Measurements from ENCODE around the gene CSK.
"Not testable (repeated sequence)": the region's sequence is repeated elsewhere in the genome, so short reads cannot be mapped to it uniquely, and the experiment has no call there.

Gene CSK

GRCh38 chr15:74773329-74773728 is 8.6 kb upstream of the CSK start:
- DNase-seq = no peak

- DNase-seq = no peak
Measured at GRCh38 chr15:74773731-74774252, 8.1 kb upstream of the CSK start.

- no peak for DNase-seq
Measured at GRCh38 chr15:74775132-74775562, 6.7 kb upstream of the CSK start.

GRCh38 chr15:74775894-74776293 is 6.0 kb upstream of the CSK start:
- DNase-seq = no peak

- DNase-seq = peak; percentile 35
Measured at GRCh38 chr15:74776821-74777768, 4.8 kb upstream of the CSK start.

- DNase-seq = no peak
Measured at GRCh38 chr15:74777769-74778598, 3.9 kb upstream of the CSK start.

- DNase-seq = no peak
Measured at GRCh38 chr15:74778599-74778970, 3.3 kb upstream of the CSK start.

- DNase-seq = no peak
Measured at GRCh38 chr15:74779162-74779648, 2.7 kb upstream of the CSK start.

- no peak for DNase-seq
Measured at GRCh38 chr15:74780523-74781430, 1.1 kb upstream of the CSK start.

- DNase-seq = peak; percentile 48
Measured at GRCh38 chr15:74782259-74783071, 585 bp downstream of the CSK start.

- no peak for DNase-seq
Measured at GRCh38 chr15:74783072-74783807, 1.4 kb downstream of the CSK start.

- DNase-seq = no peak
Measured at GRCh38 chr15:74783808-74784175, 1.9 kb downstream of the CSK start.

- no peak for DNase-seq
Measured at GRCh38 chr15:74784426-74785193, 2.7 kb downstream of the CSK start.

GRCh38 chr15:74785194-74786032 is 3.5 kb downstream of the CSK start:
- no peak for DNase-seq

- DNase-seq = not testable (repeated sequence)
Measured at GRCh38 chr15:74786081-74786480, 4.2 kb downstream of the CSK start.

- no peak for DNase-seq
Measured at GRCh38 chr15:74786551-74787165, 4.8 kb downstream of the CSK start.

- DNase-seq = peak; percentile 49
Measured at GRCh38 chr15:74787251-74788041, 5.6 kb downstream of the CSK start.
